Mesodermal cell (in vitro differentiated cells): ENCODE measurements around the gene SCAI.
"Not testable (repeated sequence)": the region's sequence is repeated elsewhere in the genome, so short reads cannot be mapped to it uniquely, and the experiment has no call there.

Experiments
- H3K27ac ChIP-seq: 2 replicates; pipeline ENCODE4 v1.7.0; 2013; ENCODE audit warnings: mild to moderate bottlenecking, low read depth, low read length, moderate library complexity; ENCODE audit not compliant: severe bottlenecking
- H3K36me3 ChIP-seq: 2 replicates; pipeline ENCODE4 v1.7.1; 2013; ENCODE audit warnings: mild to moderate bottlenecking, low read length, moderate library complexity; ENCODE audit not compliant: control insufficient read depth, insufficient read depth
- H3K4me1 ChIP-seq: one replicate; pipeline ENCODE4 v1.7.1; 2013; ENCODE audit warnings: mild to moderate bottlenecking, low read length; ENCODE audit not compliant: insufficient read depth, control insufficient read depth, poor library complexity, severe bottlenecking
- H3K4me3 ChIP-seq: 2 replicates; pipeline ENCODE4 v1.7.0; 2013; ENCODE audit warnings: low read length, control low read depth, mild to moderate bottlenecking; ENCODE audit not compliant: insufficient read depth, poor library complexity, severe bottlenecking; ENCODE audit errors: extremely low read depth
- H3K9me3 ChIP-seq: 2 replicates; pipeline ENCODE4 v1.7.1; 2013; ENCODE audit warnings: mild to moderate bottlenecking, low read length, moderate library complexity; ENCODE audit not compliant: control insufficient read depth
- WGBS, 2 experiments: methylation state at CpG; one replicate each; pipeline ENCODE4 v1.1.5; 2013; ENCODE audit warnings: missing lambda C conversion rate in 2 of 2; ENCODE audit not compliant: insufficient coverage in 2 of 2; 5-methylcytosine and 5-hydroxymethylcytosine counted together

Gene SCAI

DNA sequence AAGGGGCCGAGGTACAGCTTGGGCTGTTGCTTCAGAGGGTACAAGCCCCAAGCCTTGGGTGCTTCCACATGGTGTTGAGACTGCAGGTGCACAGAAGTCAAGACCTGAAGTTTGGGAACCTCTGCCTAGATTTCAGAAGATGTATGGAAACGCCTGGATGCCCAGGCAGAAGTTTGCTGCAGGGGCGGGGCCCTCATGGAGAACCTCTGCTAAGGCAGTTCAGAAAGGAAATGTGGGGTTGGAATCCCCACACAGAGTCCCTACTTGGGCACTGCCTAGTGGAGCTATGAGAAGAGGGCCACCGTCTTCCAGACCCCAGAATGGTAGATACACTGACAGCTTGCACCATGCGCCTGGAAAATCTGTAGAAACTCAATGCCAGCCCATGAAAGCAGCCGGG, 61.1 kb downstream of the SCAI start:
- WGBS, 2 experiments = 95 to 96% methylated on average over 4 to 6 of the region's 6 CpGs

GRCh38 chr9:125080797-125081196, 62.5 kb downstream of the SCAI start:
- not testable (repeated sequence) for H3K4me3 ChIP-seq, H3K36me3 ChIP-seq, H3K27ac ChIP-seq, H3K4me1 ChIP-seq
- H3K9me3 ChIP-seq = peaks cover 17% of the 10 kb centered on the region
- 94 to 100% methylated on average over 1 to 2 of the region's 2 CpGs for WGBS, 2 experiments

More for the DNA sequence above, 61.1 kb downstream of the SCAI start:
- peaks cover 17% of the 10 kb centered on the region for H3K9me3 ChIP-seq
- not testable (repeated sequence) for H3K4me1 ChIP-seq, H3K4me3 ChIP-seq, H3K27ac ChIP-seq, H3K36me3 ChIP-seq

GRCh38 chr9:125079931-125080330, 63.4 kb downstream of the SCAI start:
- H3K4me1 ChIP-seq = no peaks in the 10 kb centered on the region
- H3K4me3 ChIP-seq = no peak overlapping the region
- no peak overlapping the region for H3K27ac ChIP-seq
- peaks cover 17% of the 10 kb centered on the region for H3K9me3 ChIP-seq
- H3K36me3 ChIP-seq = peaks cover 6% of the 10 kb centered on the region
- WGBS, 2 experiments = no CpG with 5 or more reads among the region's 2 CpGs

DNA sequence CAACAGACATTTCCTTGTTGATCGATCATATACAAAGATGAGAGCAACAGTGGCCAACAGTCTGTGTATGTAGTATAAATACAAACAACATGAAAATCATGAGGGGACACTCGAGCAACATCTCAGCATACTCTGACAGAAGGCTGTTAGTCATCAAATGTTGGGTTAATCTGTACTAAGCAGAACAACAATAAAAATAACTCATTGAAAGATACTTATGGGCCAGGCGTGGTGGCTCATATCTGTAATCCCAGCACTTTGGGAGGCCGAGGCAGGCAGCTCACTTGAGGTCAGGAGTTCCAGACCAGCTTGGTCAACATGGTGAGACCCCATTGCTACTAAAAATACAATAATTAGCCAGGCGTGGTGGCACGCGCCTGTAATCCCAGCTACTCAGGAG, 67.3 kb downstream of the SCAI start:
- Histone ChIP-seq H3K4me3 (no peak overlapping the region), H3K4me1 (no peaks in the 10 kb centered on the region), H3K9me3 (peaks cover 6% of the 10 kb centered on the region), H3K27ac (no peak overlapping the region), H3K36me3 (no peaks in the 10 kb centered on the region)
- 90 to 92% methylated on average over 2 to 5 of the region's 7 CpGs for WGBS, 2 experiments

- Histone ChIP-seq H3K4me1 (no peaks in the 10 kb centered on the region), H3K27ac (no peak overlapping the region), H3K9me3 (no peaks in the 10 kb centered on the region), H3K36me3 (no peaks in the 10 kb centered on the region), H3K4me3 (no peak overlapping the region)
- 100% methylated on average over 2 of the region's 2 CpGs; no CpG with 5 or more reads in 1 of the 2 experiments for WGBS, 2 experiments
Observed at GRCh38 chr9:125074976-125075375, 68.4 kb downstream of the SCAI start.

- Histone ChIP-seq H3K4me1 (peaks cover 9% of the 10 kb centered on the region), H3K27ac (peak overlapping the region; percentile 36), H3K4me3 (no peak overlapping the region), H3K36me3 (no peaks in the 10 kb centered on the region), H3K9me3 (no peaks in the 10 kb centered on the region)
- 72 to 86% methylated on average over 8 to 9 of the region's 10 CpGs for WGBS, 2 experiments
Observed at GRCh38 chr9:125066839-125067619, 76.3 kb downstream of the SCAI start.

GRCh38 chr9:125061391-125061790, 81.9 kb downstream of the SCAI start:
- H3K27ac ChIP-seq = no peak overlapping the region
- no peak overlapping the region for H3K4me3 ChIP-seq
- WGBS, 2 experiments = 100% methylated on average over 2 of the region's 3 CpGs; no CpG with 5 or more reads in 1 of the 2 experiments
- H3K9me3 ChIP-seq = no peaks in the 10 kb centered on the region
- no peaks in the 10 kb centered on the region for H3K36me3 ChIP-seq
- no peaks in the 10 kb centered on the region for H3K4me1 ChIP-seq

GRCh38 chr9:125049212-125050049, 93.9 kb downstream of the SCAI start:
- WGBS, 2 experiments = 91 to 95% methylated on average over 2 of the region's 5 CpGs
- Histone ChIP-seq H3K4me1 (no peaks in the 10 kb centered on the region), H3K36me3 (peaks cover 4% of the 10 kb centered on the region), H3K27ac (no peak overlapping the region), H3K4me3 (no peak overlapping the region), H3K9me3 (no peaks in the 10 kb centered on the region)

- H3K27ac ChIP-seq = no peak overlapping the region
- no peaks in the 10 kb centered on the region for H3K9me3 ChIP-seq
- H3K4me3 ChIP-seq = no peak overlapping the region
- WGBS, 2 experiments = 100% methylated on average over 3 of the region's 6 CpGs; no CpG with 5 or more reads in 1 of the 2 experiments
- H3K36me3 ChIP-seq = peaks cover 3% of the 10 kb centered on the region
- no peaks in the 10 kb centered on the region for H3K4me1 ChIP-seq
Observed at GRCh38 chr9:125043631-125044030, 99.7 kb downstream of the SCAI start.

DNA sequence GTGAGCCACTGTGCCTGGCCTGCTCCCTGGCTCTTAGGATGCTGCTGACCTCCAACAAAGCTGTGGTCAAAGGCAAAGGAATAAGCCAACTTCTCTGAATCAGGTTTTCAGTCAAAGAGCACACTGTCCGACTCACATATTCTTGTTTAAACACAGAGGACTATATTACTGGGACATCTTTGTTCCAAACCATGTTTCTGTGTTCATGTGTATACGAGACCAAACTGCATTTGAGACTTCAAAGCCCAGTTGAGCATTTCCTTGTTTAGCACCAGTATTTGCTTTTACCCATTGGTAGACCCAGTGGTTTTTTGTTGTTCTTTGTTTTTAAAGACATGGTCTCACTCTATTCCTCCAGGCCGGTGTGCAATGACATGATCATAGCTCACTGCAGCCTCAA, 100.2 kb downstream of the SCAI start:
- Histone ChIP-seq H3K27ac (no peak overlapping the region), H3K4me3 (no peak overlapping the region), H3K4me1 (no peaks in the 10 kb centered on the region), H3K9me3 (no peaks in the 10 kb centered on the region), H3K36me3 (peaks cover 3% of the 10 kb centered on the region)
- 89 to 100% methylated on average over 2 of the region's 3 CpGs for WGBS, 2 experiments
